Activated B cell treated with CpG ODN at 0.5 μM for 24 hours (primary cell): Measurements from ENCODE around the gene ALK. TPM values are rescaled to one million over a fixed set of nuclear protein-coding genes. Genes with fewer than 3 reads are reported as not detected.

Source experiments
- ATAC-seq: fragments of 200-7000 bp; cut with Tn5 transposase; one replicate; pipeline ENCODE4 v1.10.0; 2021; ENCODE audit warnings: low read depth, mild to moderate bottlenecking, moderate library complexity
- CTCF ChIA-PET: fragments of 350-600 bp; sonication (Branson Sonifier 250); formaldehyde crosslinking; loops from one replicate; lab custom pipeline; 2021; ENCODE audit warnings: antibody characterized with exemption; lab: Charles Lee
- POLR2A ChIA-PET: fragments of 350-600 bp; sonication (Branson Sonifier 250); formaldehyde crosslinking; loops from one replicate; lab custom pipeline; 2021; ENCODE audit warnings: antibody characterized with exemption; lab: Charles Lee
- DNase-seq: peaks from one replicate; pipeline ENCODE4 v3.0.0; 2022
- H3K27ac Mint-ChIP-seq: one replicate; pipeline ENCODE4 v1.8.0; 2020; ENCODE audit warnings: mixed read lengths
- H3K27me3 Mint-ChIP-seq: one replicate; pipeline ENCODE4 v1.8.0; 2021; ENCODE audit warnings: mixed read lengths
- H3K36me3 Mint-ChIP-seq: one replicate; pipeline ENCODE4 v1.8.0; 2021; ENCODE audit warnings: low read depth, mixed read lengths
- H3K4me1 Mint-ChIP-seq: one replicate; pipeline ENCODE4 v1.8.0; 2021; ENCODE audit warnings: mixed read lengths
- H3K4me3 Mint-ChIP-seq: one replicate; pipeline ENCODE4 v1.8.0; 2020; ENCODE audit warnings: mild to moderate bottlenecking, mixed read lengths
- H3K9me3 Mint-ChIP-seq: one replicate; pipeline ENCODE4 v1.8.0; 2020; ENCODE audit warnings: mixed read lengths
- CTCF ChIP-seq: fragments of 200-600 bp; IDR thresholded peaks from one replicate; pipeline ENCODE4 v1.8.0; 2022; ENCODE audit warnings: antibody characterized with exemption, mild to moderate bottlenecking
- intact Hi-C: fragments of 100-400 bp; cut with micrococcal nuclease; formaldehyde crosslinking; loops from one replicate; pipeline ENCODE4 v1.15.1; 2024
- total RNA-seq: library from RNA; stranded (reverse); gene quantifications from 2 replicates; pipeline ENCODE4 v1.2.3, GENCODE V29; 2022

Gene ALK
- total RNA-seq, 1 donor from 2014 or later = not detected

- Mint-ChIP-seq H3K36me3 (no peaks in the 10 kb centered on the region), H3K9me3 (no peaks in the 10 kb centered on the region), H3K4me3 (no peak overlapping the region), H3K4me1 (no peaks in the 10 kb centered on the region), H3K27ac (no peak overlapping the region), H3K27me3 (peaks cover 10% of the 10 kb centered on the region)
- DNase-seq = no peak
- POLR2A ChIA-PET = no interaction called here
- ATAC-seq = no peak
- intact Hi-C loops = no loop called here
- TF ChIP-seq CTCF = no peak
- CTCF ChIA-PET = no interaction called here
Observed at GRCh38 chr2:29731948-29732347, 189.4 kb downstream of the ALK start.

GRCh38 chr2:29729932-29730331 lies 191.5 kb downstream of the ALK start:
- CTCF ChIA-PET = no interaction called here
- DNase-seq (no peak), ATAC-seq (no peak)
- Mint-ChIP-seq H3K4me3 (no peak overlapping the region), H3K27me3 (peaks cover 10% of the 10 kb centered on the region), H3K4me1 (no peaks in the 10 kb centered on the region), H3K36me3 (no peaks in the 10 kb centered on the region), H3K27ac (no peak overlapping the region), H3K9me3 (no peaks in the 10 kb centered on the region)
- no peak for TF ChIP-seq CTCF
- POLR2A ChIA-PET = no interaction called here
- intact Hi-C loops = no loop called here

- ChIA-PET CTCF (no interaction called here), POLR2A (no interaction called here)
- DNase-seq = no peak
- no peak for ATAC-seq
- Mint-ChIP-seq H3K27me3 (peaks cover 10% of the 10 kb centered on the region), H3K9me3 (no peaks in the 10 kb centered on the region), H3K36me3 (no peaks in the 10 kb centered on the region), H3K4me3 (no peak overlapping the region), H3K4me1 (no peaks in the 10 kb centered on the region), H3K27ac (no peak overlapping the region)
- TF ChIP-seq CTCF = no peak
- intact Hi-C loops = no loop called here
Observed at GRCh38 chr2:29729401-29729800, 192.0 kb downstream of the ALK start.

GRCh38 chr2:29726976-29727375 lies 194.4 kb downstream of the ALK start:
- ChIA-PET CTCF (no interaction called here), POLR2A (no interaction called here)
- Mint-ChIP-seq H3K4me1 (no peaks in the 10 kb centered on the region), H3K27ac (no peak overlapping the region), H3K27me3 (peaks cover 14% of the 10 kb centered on the region), H3K9me3 (no peaks in the 10 kb centered on the region), H3K4me3 (no peak overlapping the region), H3K36me3 (no peaks in the 10 kb centered on the region)
- DNase-seq (no peak), ATAC-seq (no peak)
- TF ChIP-seq CTCF = no peak
- intact Hi-C loops = no loop called here

GRCh38 chr2:29725610-29726009 lies 195.8 kb downstream of the ALK start:
- H3K36me3 Mint-ChIP-seq = no peaks in the 10 kb centered on the region
- DNase-seq (no peak), ATAC-seq (no peak)
- POLR2A ChIA-PET = no interaction called here
- no peaks in the 10 kb centered on the region for H3K4me1 Mint-ChIP-seq
- intact Hi-C loops = no loop called here
- peaks cover 9% of the 10 kb centered on the region for H3K27me3 Mint-ChIP-seq
- no peaks in the 10 kb centered on the region for H3K9me3 Mint-ChIP-seq
- no peak for TF ChIP-seq CTCF
- H3K27ac Mint-ChIP-seq = no peak overlapping the region
- CTCF ChIA-PET = no interaction called here
- no peak overlapping the region for H3K4me3 Mint-ChIP-seq
